CD14-positive monocyte (primary cell): ENCODE data around the gene TIAM1. TPM values are rescaled to one million over a fixed set of nuclear protein-coding genes. Genes with fewer than 3 reads are reported as not detected.

ENCODE experiments used
- DNase-seq, 3 donors: peaks; one replicate each; pipeline ENCODE4 v3.0.0-alpha.2; 2011 to 2022
- H2AFZ ChIP-seq: 2 replicates; pipeline ENCODE4 v1.6.0; 2012; ENCODE audit warnings: mild to moderate bottlenecking, low read depth, low read length, inconsistent platforms; ENCODE audit not compliant: insufficient read depth, poor library complexity, severe bottlenecking
- H3K27ac ChIP-seq, 2 donors: 1 replicate in 1 of 2; 2 replicates in 1 of 2; pipeline ENCODE4 v1.5.1; 2012 to 2013; ENCODE audit warnings: low read length in 2 of 2, control low read depth in 1 of 2, inconsistent platforms in 1 of 2, low read depth in 1 of 2, mild to moderate bottlenecking in 1 of 2
- H3K27me3 ChIP-seq, 2 donors: one replicate each; pipeline versions ENCODE4 v1.6.0 to v1.6.1; 2011 to 2013; ENCODE audit warnings: low read length in 2 of 2; ENCODE audit not compliant: control insufficient read depth in 2 of 2, insufficient read depth in 2 of 2
- H3K36me3 ChIP-seq, 2 donors: replicated peaks in 1 of 2; 1 replicate in 1 of 2; 2 replicates in 1 of 2; pipeline versions ENCODE4 v1.5.1 to v1.6.1; 2012 to 2013; ENCODE audit warnings: low read length in 2 of 2, control low read depth in 1 of 2, inconsistent platforms in 1 of 2, mild to moderate bottlenecking in 1 of 2; ENCODE audit not compliant: insufficient read depth in 2 of 2, control insufficient read depth in 1 of 2
- H3K4me1 ChIP-seq, 2 donors: 1 replicate in 1 of 2; 2 replicates in 1 of 2; pipeline versions ENCODE4 v1.5.1 to v1.6.1; 2012 to 2013; ENCODE audit warnings: low read length in 2 of 2, control low read depth in 1 of 2, inconsistent platforms in 1 of 2, mild to moderate bottlenecking in 1 of 2, moderate library complexity in 1 of 2; ENCODE audit not compliant: insufficient read depth in 2 of 2, control insufficient read depth in 1 of 2
- H3K4me2 ChIP-seq: replicated peaks from 2 replicates; pipeline ENCODE3; 2012; ENCODE audit warnings: low read length, moderate library complexity, mild to moderate bottlenecking; ENCODE audit not compliant: poor library complexity, severe bottlenecking; ENCODE audit errors: extremely low read depth
- H3K4me3 ChIP-seq, 3 experiments: fragments of 200-600 bp in 1 of 3; sonication (generic) in 1 of 3; replicated peaks in 1 of 3; 1 replicate in 2 of 3; 2 replicates in 1 of 3; pipeline ENCODE4 v1.5.1; 2011 to 2013; ENCODE audit warnings: low read length in 3 of 3, mild to moderate bottlenecking in 3 of 3, control low read depth in 2 of 3, low read depth in 2 of 3, inconsistent platforms in 1 of 3, moderate library complexity in 1 of 3
- H3K79me2 ChIP-seq: 2 replicates; pipeline ENCODE4 v1.6.0; 2012; ENCODE audit warnings: mild to moderate bottlenecking, control low read depth, inconsistent platforms, low read length, moderate library complexity; ENCODE audit not compliant: insufficient read depth
- H3K9ac ChIP-seq: 2 replicates; pipeline ENCODE4 v1.6.0; 2017; ENCODE audit warnings: low read length, mild to moderate bottlenecking; ENCODE audit not compliant: insufficient read depth, poor library complexity, severe bottlenecking
- H3K9me3 ChIP-seq, 2 donors: replicated peaks in 1 of 2; 1 replicate in 1 of 2; 2 replicates in 1 of 2; pipeline versions ENCODE4 v1.5.1 to v1.6.1; 2012 to 2013; ENCODE audit warnings: low read length in 2 of 2, control low read depth in 1 of 2; ENCODE audit not compliant: control insufficient read depth in 1 of 2, insufficient read depth in 1 of 2
- H4K20me1 ChIP-seq: 2 replicates; pipeline ENCODE4 v1.6.0; 2012; ENCODE audit warnings: mild to moderate bottlenecking, low read length, control low read depth, moderate library complexity; ENCODE audit not compliant: insufficient read depth
- H3K27ac Mint-ChIP-seq, 7 donors: one replicate each; pipeline ENCODE4 v1.8.0; 2020; ENCODE audit warnings: mild to moderate bottlenecking in 7 of 7, mixed read lengths in 7 of 7, moderate library complexity in 6 of 7, inconsistent platforms in 2 of 7
- H3K27me3 Mint-ChIP-seq, 3 donors: one replicate each; pipeline ENCODE4 v1.8.0; 2021 to 2022; ENCODE audit warnings: low read depth in 3 of 3, mild to moderate bottlenecking in 3 of 3, mixed read lengths in 3 of 3, moderate library complexity in 3 of 3, inconsistent platforms in 1 of 3
- H3K36me3 Mint-ChIP-seq, 2 donors: one replicate each; pipeline ENCODE4 v1.8.0; 2020; ENCODE audit warnings: mixed read lengths in 2 of 2, inconsistent platforms in 1 of 2, mild to moderate bottlenecking in 1 of 2
- H3K4me1 Mint-ChIP-seq: one replicate; pipeline ENCODE4 v1.8.0; 2020; ENCODE audit warnings: mild to moderate bottlenecking, mixed read lengths
- H3K4me3 Mint-ChIP-seq, 2 donors: one replicate each; pipeline ENCODE4 v1.8.0; 2020; ENCODE audit warnings: mild to moderate bottlenecking in 2 of 2, mixed read lengths in 2 of 2, moderate library complexity in 1 of 2
- H3K9me3 Mint-ChIP-seq, 7 donors: one replicate each; pipeline ENCODE4 v1.8.0; 2020 to 2022; ENCODE audit warnings: mixed read lengths in 7 of 7, mild to moderate bottlenecking in 6 of 7, moderate library complexity in 6 of 7, inconsistent platforms in 2 of 7
- WGBS: methylation state at CpG from one replicate; pipeline ENCODE4 v1.1.5; 2013; ENCODE audit warnings: missing lambda C conversion rate; ENCODE audit not compliant: insufficient coverage; 5-methylcytosine and 5-hydroxymethylcytosine counted together
- intact Hi-C, 2 donors: fragments of 100-400 bp; cut with micrococcal nuclease; formaldehyde crosslinking; loops; one replicate each; pipeline versions ENCODE4 v1.15.0 to v1.15.1; 2023
- polyA plus RNA-seq, 3 donors: library from polyadenylated mRNA; depleted of rRNA in 1 of 3; unstranded in 2 of 3; stranded (reverse) in 1 of 3; fragments of 300-500 nt in 2 of 3; fragments of >200 nt in 1 of 3; fragmentation: Illumina TruSeq in 2 of 3; gene quantifications; 1 replicate in 2 of 3; 2 replicates in 1 of 3; pipeline ENCODE4 v1.2.3, GENCODE V29; 2012 to 2021
- TF ChIP-seq, protein P1 (sequence below): fragments of 200-600 bp; IDR thresholded peaks from one replicate; pipeline ENCODE4 v1.8.0; 2022; ENCODE audit warnings: antibody characterized with exemption, mild to moderate bottlenecking

TIAM1 gene
- polyA plus RNA-seq, 3 donors = 17.7 to 55.0 (median 45.3) TPM

DNA sequence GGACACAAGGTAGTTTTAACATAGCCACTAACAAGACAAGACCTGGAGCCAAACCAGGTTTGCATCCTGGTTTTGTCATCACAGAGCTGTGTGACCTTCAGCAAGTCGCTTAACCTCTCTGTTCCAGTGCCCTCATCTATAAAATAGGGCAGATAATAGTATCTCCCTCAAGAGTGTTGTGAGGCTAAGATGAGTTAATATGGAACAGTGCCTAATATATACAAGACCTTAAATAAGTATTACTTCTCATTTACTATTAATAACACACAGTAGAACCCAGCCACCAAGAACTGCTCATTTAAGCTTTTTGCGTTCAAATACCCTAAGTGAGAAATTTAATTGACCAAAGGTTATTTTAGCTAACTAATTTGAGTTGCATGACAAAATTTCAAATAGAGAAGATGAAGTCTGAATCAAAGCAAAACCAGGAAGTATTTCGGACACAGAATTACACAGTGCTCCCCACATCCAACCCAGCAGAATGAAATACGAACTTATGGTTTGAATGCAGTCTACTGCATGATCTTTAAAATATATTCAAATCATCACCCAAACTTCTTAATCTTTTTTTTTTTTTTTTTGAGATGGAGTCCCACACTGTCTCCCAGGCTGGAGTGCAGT lies 181.9 kb downstream of the TIAM1 start:
- no CpG with 5 or more reads among the region's 4 CpGs for WGBS
- Mint-ChIP-seq H3K9me3 (peaks cover 0 to 10% (median 5%) of the 10 kb centered on the region in 7 donors), H3K4me1 (peaks cover 30% of the 10 kb centered on the region), H3K27me3 (peaks cover 0 to 2% (median 0%) of the 10 kb centered on the region in 3 donors), H3K27ac (no peak overlapping the region), H3K36me3 (peaks cover 29 to 60% of the 10 kb centered on the region in 2 donors), H3K4me3 (no peak overlapping the region)
- TF ChIP-seq, protein P1, sequence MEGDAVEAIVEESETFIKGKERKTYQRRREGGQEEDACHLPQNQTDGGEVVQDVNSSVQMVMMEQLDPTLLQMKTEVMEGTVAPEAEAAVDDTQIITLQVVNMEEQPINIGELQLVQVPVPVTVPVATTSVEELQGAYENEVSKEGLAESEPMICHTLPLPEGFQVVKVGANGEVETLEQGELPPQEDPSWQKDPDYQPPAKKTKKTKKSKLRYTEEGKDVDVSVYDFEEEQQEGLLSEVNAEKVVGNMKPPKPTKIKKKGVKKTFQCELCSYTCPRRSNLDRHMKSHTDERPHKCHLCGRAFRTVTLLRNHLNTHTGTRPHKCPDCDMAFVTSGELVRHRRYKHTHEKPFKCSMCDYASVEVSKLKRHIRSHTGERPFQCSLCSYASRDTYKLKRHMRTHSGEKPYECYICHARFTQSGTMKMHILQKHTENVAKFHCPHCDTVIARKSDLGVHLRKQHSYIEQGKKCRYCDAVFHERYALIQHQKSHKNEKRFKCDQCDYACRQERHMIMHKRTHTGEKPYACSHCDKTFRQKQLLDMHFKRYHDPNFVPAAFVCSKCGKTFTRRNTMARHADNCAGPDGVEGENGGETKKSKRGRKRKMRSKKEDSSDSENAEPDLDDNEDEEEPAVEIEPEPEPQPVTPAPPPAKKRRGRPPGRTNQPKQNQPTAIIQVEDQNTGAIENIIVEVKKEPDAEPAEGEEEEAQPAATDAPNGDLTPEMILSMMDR = no peak
- Histone ChIP-seq H3K9me3 (peaks cover 4 to 8% of the 10 kb centered on the region in 2 donors), H3K27ac (no peak overlapping the region), H3K79me2 (no peaks in the 10 kb centered on the region), H3K4me2 (no peak overlapping the region), H4K20me1 (peaks cover 17% of the 10 kb centered on the region), H2AFZ (no peak overlapping the region), H3K4me1 (peaks cover 22 to 28% of the 10 kb centered on the region in 2 donors), H3K27me3 (no peaks in the 10 kb centered on the region), H3K4me3 (no peak overlapping the region), H3K36me3 (peaks cover 6 to 47% of the 10 kb centered on the region in 2 donors), H3K9ac (no peak overlapping the region)
- intact Hi-C loops = no loop called here
- peak in 1 of 3 donors; percentile 18 for DNase-seq

DNA sequence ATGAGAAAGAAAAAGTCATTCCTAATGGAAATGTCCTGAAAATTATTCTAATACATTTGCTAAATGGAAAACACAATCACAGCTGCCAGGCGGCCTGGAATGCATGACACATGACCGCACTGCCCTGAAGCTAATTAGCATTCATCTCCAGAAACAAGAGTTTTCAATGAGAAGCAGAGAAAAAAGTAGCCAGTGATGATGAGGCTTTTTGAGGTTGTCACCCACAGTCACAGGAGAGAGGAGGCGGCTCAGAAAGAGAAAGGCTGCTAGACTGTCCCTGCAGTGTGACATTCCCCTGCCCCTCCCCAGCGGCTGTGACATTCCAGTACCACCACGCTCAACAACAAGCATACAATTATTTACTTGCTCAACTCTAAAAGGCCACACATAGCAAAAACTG lies 182.9 kb downstream of the TIAM1 start:
- peaks cover 24 to 52% of the 10 kb centered on the region in 2 donors for H3K36me3 Mint-ChIP-seq
- H3K4me3 Mint-ChIP-seq = no peak overlapping the region
- Histone ChIP-seq H3K4me2 (no peak overlapping the region), H3K27me3 (no peaks in the 10 kb centered on the region), H3K79me2 (no peaks in the 10 kb centered on the region), H3K4me1 (peaks cover 22 to 28% of the 10 kb centered on the region in 2 donors), H4K20me1 (peaks cover 17% of the 10 kb centered on the region), H2AFZ (no peak overlapping the region), H3K36me3 (peaks cover 6 to 49% of the 10 kb centered on the region in 2 donors), H3K9ac (no peak overlapping the region), H3K27ac (no peak overlapping the region), H3K9me3 (peaks cover 4 to 18% of the 10 kb centered on the region in 2 donors), H3K4me3 (no peak overlapping the region)
- no peak for DNase-seq
- WGBS = 90% methylated on average over 2 of the region's 5 CpGs
- intact Hi-C loops = no loop called here
- peak overlapping the region in 1 of 7 donors; percentile 56 for H3K27ac Mint-ChIP-seq
- H3K27me3 Mint-ChIP-seq = peaks cover 0 to 2% (median 0%) of the 10 kb centered on the region in 3 donors
- H3K4me1 Mint-ChIP-seq = peaks cover 30% of the 10 kb centered on the region
- peaks cover 0 to 16% (median 13%) of the 10 kb centered on the region in 7 donors for H3K9me3 Mint-ChIP-seq
- TF ChIP-seq, protein P1 = no peak
